ENCODE data around the gene GIPC1.
A peak's percentile ranks its signal among the peaks of the same experiment; 100 is the strongest.

Gene GIPC1

DNA sequence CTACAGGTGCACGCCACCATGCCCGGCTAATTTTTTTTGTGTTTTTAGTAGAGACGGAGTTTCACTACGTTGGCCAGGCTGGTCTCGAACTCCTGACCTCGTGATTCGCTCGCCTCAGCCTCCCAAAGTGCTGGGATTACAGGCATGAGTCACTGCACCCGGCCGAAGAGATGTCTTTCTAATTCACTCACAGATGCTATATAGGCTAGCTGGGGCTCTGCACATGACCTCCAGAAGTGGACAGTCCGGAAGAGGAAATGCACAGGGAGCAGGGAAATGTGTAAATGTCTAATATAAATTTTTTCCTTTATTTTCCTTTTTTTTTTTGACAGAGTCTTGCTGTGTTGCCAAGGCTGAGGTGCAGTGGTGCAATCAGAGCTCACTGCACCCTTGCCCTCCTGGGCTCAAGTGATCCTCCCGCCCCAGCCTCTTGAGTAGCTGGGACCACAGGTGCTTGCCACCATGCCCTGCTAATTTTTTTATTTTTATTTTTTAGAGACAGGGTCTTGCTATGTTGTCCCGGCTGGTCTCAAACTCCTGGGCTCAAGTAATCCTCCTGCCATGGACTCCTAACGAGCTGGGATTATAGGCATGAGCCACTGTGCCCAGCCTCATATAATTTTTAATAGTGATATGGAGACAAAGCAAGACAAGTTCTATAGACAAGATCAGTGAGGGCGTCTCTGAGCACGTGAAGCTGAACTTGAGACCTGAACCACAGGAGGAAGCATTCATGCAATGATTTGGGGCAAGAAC lies 8.4 kb downstream of the GIPC1 start:
- no peak for TF ChIP-seq CTCF (IDR thresholded peaks at IDR 0.05; ENCODE audit: control extremely low read depth, extremely low read depth, low read depth, missing control alignments)
- CTCF ChIA-PET = interaction anchor here (0.8 to 3.8 kb wide), 10 partner anchors 8 to 139 kb away, joined by 3 to 28 read pairs (median 4); partner anchors contain the start of gene GIPC1
- POLR2A ChIA-PET = interaction anchor here (0.6 to 1.0 kb wide), 2 partner anchors 22 to 37 kb away, joined by 3 to 7 read pairs; no protein-coding TSS in a partner anchor
- no peak for DNase-seq (ENCODE audit: extremely low spot score)

GRCh38 chr19:14482172-14482941 lies 13.6 kb downstream of the GIPC1 start:
- CTCF ChIA-PET = interaction anchor here (1.1 to 6.0 kb wide), 8 partner anchors 10 to 283 kb away, joined by 3 to 50 read pairs (median 10); partner anchors contain the start of genes GIPC1 and PKN1
- TF ChIP-seq CTCF (IDR thresholded peaks at IDR 0.05; ENCODE audit: control extremely low read depth, extremely low read depth, low read depth, missing control alignments) = no peak

GRCh38 chr19:14480700-14481079 lies 15.2 kb downstream of the GIPC1 start:
- ChIA-PET POLR2A (no interaction called here), CTCF (interaction anchor here (0.6 to 6.0 kb wide), 37 partner anchors 8 to 409 kb away, joined by 3 to 50 read pairs (median 4); partner anchors contain the start of genes ASF1B, GIPC1 and PKN1)
- TF ChIP-seq CTCF (IDR thresholded peaks at IDR 0.05; ENCODE audit: control extremely low read depth, extremely low read depth, low read depth, missing control alignments) = no peak
- no peak for DNase-seq (ENCODE audit: extremely low spot score)

More at GRCh38 chr19:14482172-14482941, 13.6 kb downstream of the GIPC1 start:
- no peak for DNase-seq (ENCODE audit: extremely low spot score)
- POLR2A ChIA-PET = interaction anchor here (0.7 kb wide), 1 partner anchor 345 kb away, joined by 3 read pairs; no protein-coding TSS in a partner anchor

DNA sequence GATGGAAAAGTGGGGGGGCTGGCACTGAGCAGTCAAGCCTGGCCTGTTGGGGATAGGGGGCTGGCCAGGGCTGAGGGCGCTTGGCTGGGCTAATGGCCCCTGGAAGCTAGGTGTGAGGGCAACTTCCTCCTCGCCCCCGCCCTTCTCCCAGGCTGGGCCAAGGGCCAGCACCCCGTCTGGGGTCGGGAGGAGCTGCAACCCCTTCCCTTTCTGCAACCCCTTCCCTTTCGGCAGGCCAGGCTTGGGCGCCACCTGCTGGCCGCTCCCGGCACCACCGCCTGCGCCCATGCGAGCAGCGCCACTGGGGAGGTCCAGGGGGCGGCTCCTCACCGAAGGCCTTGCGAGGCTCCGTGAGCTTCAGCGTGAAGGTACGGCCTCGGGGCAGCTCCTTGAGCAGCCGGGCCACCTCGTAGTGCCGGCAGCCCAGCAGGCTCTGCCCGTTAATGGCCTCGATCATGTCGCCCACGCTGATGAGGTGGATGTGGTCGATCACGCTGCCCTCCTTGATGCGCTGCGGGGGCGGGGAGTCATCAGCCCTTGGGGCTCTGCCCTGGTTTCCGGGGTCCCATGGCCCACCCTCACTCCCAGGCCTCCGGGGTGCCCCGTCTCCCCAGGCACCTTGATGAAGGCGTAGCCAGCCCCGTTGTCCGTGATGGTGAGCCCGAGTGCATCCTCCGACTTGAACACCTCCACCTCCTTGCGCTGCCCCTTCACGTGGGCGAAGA lies 15.8 kb downstream of the GIPC1 start:
- ChIA-PET CTCF (interaction anchor here (0.6 to 6.0 kb wide), 36 partner anchors 8 to 409 kb away, joined by 3 to 50 read pairs (median 4); partner anchors contain the start of genes ASF1B, GIPC1 and PKN1), POLR2A (no interaction called here)
- peak; percentile 87 for DNase-seq (ENCODE audit: extremely low spot score)
- TF ChIP-seq CTCF (IDR thresholded peaks at IDR 0.05; ENCODE audit: control extremely low read depth, extremely low read depth, low read depth, missing control alignments) = peak; percentile 98

GRCh38 chr19:14479309-14479974 lies 16.5 kb downstream of the GIPC1 start:
- ChIA-PET POLR2A (no interaction called here), CTCF (interaction anchor here (0.8 to 6.0 kb wide), 26 partner anchors 10 to 342 kb away, joined by 3 to 50 read pairs (median 6); partner anchors contain the start of genes ASF1B, GIPC1 and PKN1)
- DNase-seq (ENCODE audit: extremely low spot score) = no peak
- TF ChIP-seq CTCF (IDR thresholded peaks at IDR 0.05; ENCODE audit: control extremely low read depth, extremely low read depth, low read depth, missing control alignments) = no peak
